Activated T-cell treated with anti-CD3 and anti-CD28 coated beads for 1 hour (primary cell): ENCODE data around the gene CTNNA3.

Source experiments
- DNase-seq: peaks from one replicate; pipeline ENCODE4 v3.0.0-alpha.2; 2020; ENCODE audit warnings: low read depth

The CTNNA3 gene

GRCh38 chr10:66095610-66096009 lies 1600.4 kb downstream of the CTNNA3 start:
- no peak for DNase-seq

GRCh38 chr10:66085906-66086305 lies 1610.1 kb downstream of the CTNNA3 start:
- DNase-seq = no peak

GRCh38 chr10:66071907-66072306 lies 1624.1 kb downstream of the CTNNA3 start:
- no peak for DNase-seq

- no peak for DNase-seq
Measured at GRCh38 chr10:66058594-66058993, 1637.4 kb downstream of the CTNNA3 start.

- no peak for DNase-seq
Measured at GRCh38 chr10:66049335-66049734, 1646.7 kb downstream of the CTNNA3 start.

- no peak for DNase-seq
Measured at GRCh38 chr10:66045859-66046258, 1650.1 kb downstream of the CTNNA3 start.

DNA sequence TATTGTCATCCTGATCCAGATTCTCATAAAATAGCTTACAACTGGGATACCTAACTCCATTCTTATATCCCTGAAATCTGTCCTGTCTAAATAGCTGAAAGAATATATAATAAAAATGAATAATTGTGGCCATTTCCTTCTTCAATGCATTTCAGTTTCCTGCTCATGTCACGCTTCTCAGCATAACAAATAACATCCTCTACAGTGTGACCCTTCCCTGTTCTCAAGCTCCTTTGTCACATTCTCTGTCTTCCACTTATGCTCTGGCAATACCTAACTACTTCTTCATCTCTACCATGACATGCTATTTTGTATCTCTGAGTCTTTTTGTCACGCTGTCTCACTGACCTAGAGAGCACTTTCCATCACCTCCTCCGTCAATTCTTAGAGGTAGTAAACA lies 1654.2 kb downstream of the CTNNA3 start:
- no peak for DNase-seq

GRCh38 chr10:66038623-66039022 lies 1657.4 kb downstream of the CTNNA3 start:
- DNase-seq = no peak

DNA sequence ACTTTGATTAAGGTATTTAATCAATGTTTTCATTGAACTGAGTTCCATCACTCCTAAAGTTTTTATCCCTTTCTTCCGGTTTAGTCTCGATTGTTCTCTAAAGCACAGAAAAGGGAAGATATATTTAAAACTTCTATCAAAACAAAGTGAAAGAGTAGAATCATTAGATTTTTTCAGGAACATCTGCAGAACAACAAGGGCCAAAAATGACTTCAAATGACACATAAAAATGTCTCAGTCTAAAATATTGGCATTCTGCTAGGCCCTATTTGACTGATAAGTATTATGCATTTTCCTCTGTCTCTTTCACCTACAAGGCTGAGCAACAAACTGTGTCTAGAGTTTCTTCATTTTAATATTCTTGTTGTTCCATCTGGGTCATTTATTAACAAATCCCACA lies 1669.7 kb downstream of the CTNNA3 start:
- DNase-seq = no peak

DNA sequence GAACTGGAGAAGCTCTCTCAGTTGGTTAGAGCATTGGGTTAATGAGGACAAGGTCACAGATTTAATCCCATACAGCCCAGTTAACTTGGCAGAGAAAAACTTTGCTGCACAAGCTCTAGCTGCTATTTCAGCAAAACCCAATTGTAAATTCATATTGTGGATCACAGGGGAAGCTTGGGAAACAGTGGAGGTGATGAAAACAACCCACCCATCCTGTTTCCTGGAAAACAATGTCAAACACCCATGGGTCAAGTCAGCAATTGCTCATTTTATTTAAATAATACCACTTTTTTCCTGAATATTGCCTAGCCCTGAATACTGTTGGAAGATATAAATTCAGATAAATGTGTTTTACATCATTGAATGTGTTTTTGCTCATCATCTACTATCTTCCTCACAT lies 1670.8 kb downstream of the CTNNA3 start:
- no peak for DNase-seq

- DNase-seq = no peak
Measured at GRCh38 chr10:66021423-66021822, 1674.6 kb downstream of the CTNNA3 start.

DNA sequence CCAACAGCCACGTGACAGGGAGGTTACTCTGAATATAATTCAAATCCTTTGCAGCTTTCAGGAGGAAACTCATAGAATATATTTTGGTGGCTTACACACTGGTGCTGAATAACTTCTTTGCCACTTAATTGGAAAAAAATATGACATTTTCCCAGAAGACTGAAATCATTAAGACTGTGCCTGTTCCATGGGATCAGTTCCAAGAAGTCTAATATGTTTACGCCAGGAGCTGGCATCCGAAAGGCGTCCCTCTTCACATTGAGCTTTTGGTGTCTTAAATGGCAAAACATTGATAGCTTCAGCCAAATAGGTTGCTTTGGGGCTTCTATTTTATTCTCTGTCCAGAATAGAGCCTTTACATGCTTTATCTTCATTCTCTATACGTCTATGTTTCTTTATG lies 1687.8 kb downstream of the CTNNA3 start:
- DNase-seq = no peak

GRCh38 chr10:66006411-66006810 lies 1689.6 kb downstream of the CTNNA3 start:
- DNase-seq = no peak

GRCh38 chr10:65993451-65993850 lies 1702.5 kb downstream of the CTNNA3 start:
- DNase-seq = no peak

GRCh38 chr10:65968871-65969270 lies 1727.1 kb downstream of the CTNNA3 start:
- no peak for DNase-seq

GRCh38 chr10:65968437-65968836 lies 1727.6 kb downstream of the CTNNA3 start:
- DNase-seq = no peak

GRCh38 chr10:65964205-65964604 lies 1731.8 kb downstream of the CTNNA3 start:
- DNase-seq = no peak

- no peak for DNase-seq
Measured at GRCh38 chr10:65952086-65952485, 1743.9 kb downstream of the CTNNA3 start.

- no peak for DNase-seq
Measured at GRCh38 chr10:65950075-65950474, 1745.9 kb downstream of the CTNNA3 start.

DNA sequence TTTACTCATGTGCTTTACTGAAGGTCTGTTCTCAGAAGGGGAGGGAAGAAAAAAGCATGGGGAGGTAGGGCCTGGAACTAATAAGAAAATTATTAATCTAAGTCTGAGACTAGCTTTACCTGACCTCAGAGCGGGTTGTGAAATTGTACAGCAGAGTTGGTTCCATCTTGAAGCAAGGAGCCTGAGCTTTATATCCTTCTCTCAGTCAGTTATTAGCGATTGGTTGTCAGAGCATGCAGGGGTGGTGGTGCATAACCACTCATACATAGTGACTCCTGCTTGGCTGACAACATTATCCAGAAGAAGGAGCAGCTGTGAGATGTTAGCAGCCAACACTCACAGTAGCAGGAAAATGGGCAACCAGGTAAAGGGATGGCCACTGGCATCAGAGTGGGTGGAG lies 1746.5 kb downstream of the CTNNA3 start:
- no peak for DNase-seq

DNA sequence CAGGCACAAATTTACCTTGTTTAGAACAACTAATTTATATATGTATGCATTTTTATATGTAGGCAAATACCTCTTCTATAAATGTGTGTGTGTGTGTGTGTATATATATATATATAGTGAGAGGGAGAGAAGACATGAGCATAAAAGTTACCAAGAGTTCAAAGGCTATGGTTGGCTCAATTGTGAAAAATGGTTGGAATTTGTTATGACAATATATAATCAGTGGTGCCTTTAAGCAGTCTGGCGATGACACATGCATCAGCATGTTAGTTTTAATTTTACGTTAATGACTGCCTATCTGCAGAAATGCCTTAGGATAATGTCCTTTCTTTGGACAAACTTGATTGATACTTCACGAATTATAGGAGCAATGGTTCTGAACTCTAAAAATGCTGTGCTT lies 1750.9 kb downstream of the CTNNA3 start:
- DNase-seq = no peak

DNA sequence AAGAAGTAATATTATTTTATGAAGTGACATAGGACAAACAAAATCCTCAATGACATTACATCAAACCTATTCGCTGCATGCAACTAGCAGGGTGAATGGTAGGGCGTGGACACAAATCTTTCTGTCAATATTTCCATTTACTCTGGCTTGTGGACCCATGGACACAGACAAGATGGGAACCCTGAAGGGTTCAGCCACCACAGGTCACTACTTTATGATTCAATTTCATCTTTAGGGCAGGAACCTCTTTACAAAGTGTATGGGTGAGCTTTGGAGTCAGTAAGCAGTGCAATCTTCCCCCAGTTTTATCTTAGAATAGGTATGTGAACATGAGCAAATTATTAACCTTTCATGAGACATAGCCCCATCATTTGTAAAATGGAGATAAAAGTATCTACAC lies 1752.5 kb downstream of the CTNNA3 start:
- DNase-seq = no peak

DNA sequence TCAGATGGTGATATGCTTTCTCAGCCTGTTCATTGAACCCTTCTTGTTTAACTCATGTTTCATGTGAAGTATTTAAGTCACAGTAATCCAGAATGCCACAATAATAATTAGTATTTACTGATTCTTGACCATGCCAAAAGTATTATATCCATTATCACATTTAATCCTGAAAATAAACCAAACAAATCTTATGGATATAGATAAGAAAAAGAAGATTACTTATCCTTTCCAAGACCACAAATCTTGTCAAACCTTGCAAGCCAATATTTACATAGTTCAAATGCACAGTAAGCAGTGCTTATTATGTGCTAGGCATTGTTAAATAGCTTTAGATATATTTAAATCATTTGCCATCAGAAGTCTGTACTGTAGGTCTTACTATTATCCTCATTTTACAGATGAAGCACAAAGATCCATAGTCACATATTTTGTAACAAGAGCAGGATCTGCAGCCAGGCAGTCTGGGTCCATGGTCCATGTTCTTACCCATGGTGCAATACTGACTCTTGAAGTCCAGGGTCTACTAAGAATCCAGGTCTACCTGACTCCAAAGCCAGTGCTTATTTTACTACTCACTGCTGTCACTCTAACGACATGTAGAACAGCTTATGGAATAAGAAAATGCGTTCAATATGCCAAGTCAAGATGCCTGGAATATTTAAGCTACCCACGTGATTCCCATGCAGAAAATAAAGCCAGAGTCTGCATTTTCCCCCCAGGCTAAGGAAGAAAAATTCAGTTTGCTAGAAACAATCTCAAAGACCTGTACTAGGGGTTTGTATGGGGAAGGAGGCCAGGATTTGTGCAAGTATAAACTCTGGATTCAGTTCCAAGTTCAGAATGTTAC lies 1755.0 kb downstream of the CTNNA3 start:
- no peak for DNase-seq

GRCh38 chr10:65940105-65940504 lies 1755.9 kb downstream of the CTNNA3 start:
- DNase-seq = no peak
